Stimulated activated CD4-positive, alpha-beta T cell treated with anti-CD3 and anti-CD28 coated beads, Interleukin-1b, Interleukin-23, amount 100 ng/mL, for 48 hours (primary cell): ENCODE results near the gene HYAL4.
"Not testable (repeated sequence)": the region's sequence is repeated elsewhere in the genome, so short reads cannot be mapped to it uniquely, and the experiment has no call there.

Source experiments
- DNase-seq: peaks from one replicate; pipeline ENCODE4 v3.0.0-alpha.2; 2020

Gene HYAL4

DNA sequence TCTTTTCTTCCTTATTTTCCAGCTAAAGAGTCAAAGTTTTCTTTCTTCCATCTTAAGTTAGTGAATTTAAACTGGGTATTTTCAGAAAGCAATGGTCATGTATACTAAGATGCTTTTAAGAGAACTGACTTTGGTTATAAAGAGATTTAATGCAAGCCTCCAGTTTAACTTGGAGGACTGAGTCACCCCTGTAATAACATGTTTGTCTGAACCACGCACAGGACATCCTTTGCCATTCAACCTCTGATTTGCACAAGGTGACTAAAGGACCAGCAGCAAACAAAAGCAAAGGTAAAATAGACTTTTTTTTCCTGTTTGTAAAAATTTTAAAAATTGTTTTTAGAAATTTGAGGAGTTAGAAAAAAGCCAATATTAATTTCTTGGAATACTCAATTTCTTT lies 2.9 kb downstream of the HYAL4 start:
- DNase-seq = no peak

DNA sequence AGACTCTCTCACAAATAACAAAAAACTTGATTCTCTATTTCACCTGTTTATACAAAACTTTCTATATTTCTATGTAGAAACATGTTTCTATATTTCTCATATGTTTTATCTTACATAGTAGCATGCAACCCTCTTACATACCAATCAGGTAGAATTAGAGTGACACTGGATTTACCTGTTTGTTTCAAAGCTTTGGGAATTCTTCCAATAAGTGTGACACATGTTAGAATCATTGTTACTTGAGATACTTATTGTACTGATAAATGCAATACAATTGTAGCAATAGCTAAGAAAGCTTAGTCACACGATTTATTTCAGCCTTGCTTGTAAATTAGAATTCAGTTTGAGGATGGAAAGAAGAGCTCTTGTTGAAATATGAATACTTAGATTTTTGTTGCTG lies 4.9 kb downstream of the HYAL4 start:
- no peak for DNase-seq

DNA sequence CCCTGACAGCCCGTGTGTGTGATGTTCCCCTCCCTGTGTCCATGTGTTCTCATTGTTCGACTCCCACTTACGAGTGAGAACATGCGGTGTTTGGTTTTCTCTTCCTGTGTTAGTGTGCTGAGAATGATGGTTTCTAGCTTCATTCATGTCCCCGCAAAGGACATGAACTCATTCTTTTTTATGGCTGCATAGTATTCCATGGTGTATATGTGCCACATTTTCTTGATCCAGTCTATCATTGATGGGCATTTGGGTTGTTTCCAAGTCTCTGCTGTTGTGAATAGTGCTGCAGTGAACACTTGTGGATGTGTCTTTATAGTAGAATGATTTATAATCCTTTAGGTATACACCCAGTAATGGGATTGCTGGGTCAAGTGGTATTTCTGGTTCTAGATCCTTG lies 6.4 kb downstream of the HYAL4 start:
- DNase-seq = not testable (repeated sequence)

DNA sequence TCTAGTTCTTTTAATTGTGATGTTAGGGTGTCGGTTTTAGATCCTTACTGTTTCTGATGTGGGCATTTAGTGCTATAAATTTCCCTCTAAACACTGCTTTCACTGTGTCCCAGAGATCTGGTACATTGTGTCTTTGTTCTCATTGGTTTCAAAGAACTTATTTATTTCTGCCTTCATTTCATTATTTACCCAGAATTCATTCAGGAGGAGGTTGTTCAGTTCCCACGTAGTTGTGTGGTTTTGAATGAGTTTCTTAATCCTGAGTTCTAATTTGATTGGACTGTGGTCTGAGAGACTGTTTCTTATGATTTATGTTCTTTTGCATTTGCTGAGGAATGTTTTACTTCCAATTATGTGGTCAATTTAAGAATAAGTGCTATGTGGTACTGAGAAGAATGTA lies 9.3 kb downstream of the HYAL4 start:
- DNase-seq = not testable (repeated sequence)

DNA sequence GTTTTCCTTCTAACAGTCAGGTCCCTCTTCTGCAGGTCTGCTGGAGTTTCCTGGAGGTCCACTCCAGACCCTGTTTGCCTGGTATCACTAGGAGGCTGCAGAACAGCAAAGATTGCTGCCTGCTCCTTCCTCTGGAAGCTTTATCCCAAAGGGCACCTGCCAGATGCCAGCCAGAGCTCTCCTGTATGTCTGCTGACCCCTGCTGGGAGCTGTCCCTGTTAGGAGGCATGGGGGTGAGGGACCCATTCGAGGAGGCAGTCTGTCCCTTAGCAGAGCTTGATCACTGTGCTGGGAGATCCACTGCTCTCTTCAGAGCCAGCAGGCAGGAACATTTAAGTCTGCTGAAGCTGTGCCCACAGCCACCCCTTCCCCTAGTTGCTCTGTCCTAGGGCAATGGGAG lies 11.5 kb downstream of the HYAL4 start:
- not testable (repeated sequence) for DNase-seq

DNA sequence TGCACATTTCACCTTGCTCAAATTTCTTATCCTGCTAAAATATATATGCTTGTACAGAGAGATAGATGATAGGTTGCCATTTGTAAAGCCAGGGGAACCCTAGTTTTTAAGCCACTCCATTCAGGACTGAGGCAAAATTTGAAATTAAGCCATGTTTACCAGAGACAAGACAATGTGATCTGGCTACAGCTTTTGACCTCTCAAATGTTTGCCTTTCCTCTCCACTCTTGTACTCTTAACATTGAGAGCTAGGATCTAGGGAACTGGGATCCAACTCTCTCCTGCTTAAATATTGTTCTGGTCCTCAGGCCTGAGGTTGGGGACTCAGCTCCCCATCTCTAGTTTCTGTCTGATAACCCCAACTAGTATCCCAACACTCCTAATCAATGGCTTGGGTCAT lies 15.9 kb downstream of the HYAL4 start:
- DNase-seq = no peak

DNA sequence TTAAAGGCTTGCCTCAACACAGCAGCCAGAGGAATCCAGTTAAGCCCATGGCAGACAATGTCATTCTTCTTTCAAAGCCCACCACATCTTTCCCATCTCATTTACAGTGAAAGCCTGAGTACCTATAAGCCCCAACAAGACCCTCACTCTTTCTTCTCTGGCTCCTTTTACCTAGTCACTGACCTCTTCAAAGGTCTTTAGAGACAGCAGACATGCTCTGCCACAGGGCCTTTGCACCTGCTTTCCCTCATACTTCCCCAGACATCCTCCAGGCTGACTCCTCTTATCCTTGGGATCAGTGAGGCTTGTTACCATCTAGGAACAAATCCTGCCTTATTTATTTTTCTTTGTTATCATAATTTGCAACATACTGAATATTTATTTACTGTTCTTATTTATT lies 17.8 kb downstream of the HYAL4 start:
- DNase-seq = no peak

DNA sequence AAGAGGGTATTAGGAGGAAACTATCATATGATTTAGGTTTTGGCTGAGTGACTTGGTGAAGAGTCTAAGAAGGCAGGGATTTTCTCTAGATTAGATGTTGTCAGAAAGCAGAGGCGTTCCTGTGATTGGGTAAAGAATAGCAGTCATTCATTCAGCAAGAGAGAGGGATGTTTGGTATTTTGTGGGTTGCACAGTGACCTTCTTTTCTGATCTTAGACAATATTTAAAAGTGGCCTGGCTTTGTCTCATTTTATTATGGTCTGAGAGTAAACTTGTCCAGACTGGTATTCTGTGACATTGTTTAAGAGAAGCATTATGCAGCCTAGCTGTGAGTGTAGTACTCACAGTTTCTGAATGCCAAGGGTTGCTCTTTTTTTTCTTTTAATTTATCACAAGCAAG lies 18.5 kb downstream of the HYAL4 start:
- DNase-seq = no peak

DNA sequence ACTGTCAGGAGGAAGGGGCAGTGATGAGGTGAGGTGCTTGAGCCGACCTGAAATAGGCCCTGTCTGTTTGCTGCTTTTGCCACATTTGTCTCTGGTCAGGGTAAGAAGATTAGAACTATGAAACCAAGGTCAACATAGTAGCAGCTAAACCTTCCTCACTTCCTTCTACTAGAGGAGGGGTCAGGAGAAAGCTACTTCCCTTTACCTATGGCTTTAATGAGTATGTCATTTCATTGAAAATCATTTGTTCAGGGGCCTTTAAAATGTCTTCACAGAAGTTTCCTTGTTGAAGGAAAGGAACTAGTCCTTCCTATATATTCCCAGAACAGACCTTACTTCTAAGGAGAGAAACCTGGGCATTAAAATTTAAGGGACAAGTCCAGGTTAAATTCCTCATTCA lies 19.0 kb downstream of the HYAL4 start:
- no peak for DNase-seq

DNA sequence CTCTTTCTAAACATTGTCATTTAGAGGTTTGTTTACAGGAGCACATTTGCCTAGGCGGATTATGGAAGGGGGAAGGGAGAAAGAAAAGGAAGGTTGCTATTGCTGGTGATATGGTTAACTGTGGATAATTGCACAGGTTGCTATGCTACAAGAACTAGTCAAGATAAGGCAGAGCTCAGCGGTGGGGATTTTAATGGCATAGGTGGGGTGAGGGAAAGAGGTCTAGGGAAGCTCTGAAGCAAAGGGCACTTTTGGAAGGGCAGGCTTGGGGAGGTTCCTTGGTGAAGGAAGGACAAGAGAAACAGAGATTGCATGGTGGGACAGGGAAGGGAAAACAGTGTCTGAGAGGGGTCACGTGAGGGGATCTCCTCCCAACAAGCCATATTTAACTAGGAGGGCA lies 19.5 kb downstream of the HYAL4 start:
- DNase-seq = no peak

DNA sequence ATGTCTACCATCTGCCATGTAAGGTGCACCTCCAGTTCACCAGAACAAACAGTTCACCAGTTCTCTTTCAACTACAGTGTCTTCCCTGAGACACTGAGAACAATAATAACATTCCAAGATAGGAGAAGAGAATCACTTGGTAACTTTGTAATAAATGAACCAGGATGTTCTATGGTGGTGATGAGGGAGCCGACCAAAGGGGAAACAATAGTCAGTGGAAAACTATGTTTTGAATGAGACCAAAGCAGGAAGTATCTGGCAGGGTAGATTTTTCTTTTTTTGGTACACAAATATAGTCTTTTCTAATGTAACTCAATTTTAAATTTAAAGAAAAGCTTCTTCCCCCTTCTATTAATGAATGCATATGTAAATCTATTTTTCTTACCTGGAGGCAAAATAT lies 20.0 kb downstream of the HYAL4 start:
- DNase-seq = no peak

DNA sequence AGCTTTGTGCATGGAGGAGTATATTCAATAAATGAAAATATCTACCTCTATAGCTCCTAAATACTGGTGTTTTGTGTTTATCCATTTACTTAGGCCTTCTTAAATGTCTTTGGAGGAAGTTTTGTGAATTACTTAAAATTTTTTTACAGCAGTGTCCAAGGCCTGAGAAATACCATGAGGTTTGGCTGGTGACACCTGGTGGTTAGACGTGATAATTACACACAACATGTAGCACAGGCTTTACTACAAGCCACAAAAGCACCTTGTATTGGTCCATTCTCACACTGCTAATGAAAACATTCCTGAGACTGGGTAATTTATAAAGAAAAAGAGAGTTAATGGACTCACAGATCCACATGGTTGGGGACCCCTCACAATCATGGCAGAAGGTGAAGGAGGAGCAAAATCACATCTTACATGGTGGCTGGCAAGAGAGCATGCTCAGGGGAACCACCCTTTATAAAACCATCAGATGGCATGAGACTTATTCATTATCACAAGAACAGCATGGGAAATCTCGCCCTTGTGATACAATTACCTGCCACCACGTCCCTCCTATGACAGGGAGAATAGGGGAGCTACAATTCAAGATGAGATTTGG lies 20.6 kb downstream of the HYAL4 start:
- DNase-seq = peak; percentile 27

DNA sequence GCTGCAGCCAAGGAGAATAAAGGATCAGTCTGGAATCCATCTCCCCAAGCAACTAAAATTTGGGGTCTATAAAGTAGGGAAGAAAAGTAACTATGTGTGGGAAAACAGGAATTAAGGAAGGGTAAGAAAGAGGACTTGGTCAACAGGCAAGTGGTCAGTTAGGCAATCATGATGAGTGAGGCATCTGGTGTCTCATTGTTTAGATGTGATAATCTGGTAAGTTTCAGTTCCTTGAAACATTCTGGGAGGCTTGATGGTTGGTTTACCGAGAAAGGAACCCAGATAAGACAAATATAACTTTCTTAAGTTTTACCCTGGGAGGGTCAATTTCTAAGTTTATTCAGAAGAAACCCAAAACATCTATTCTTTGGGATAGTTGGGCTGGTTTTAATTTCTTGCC lies 22.3 kb downstream of the HYAL4 start:
- DNase-seq = no peak

DNA sequence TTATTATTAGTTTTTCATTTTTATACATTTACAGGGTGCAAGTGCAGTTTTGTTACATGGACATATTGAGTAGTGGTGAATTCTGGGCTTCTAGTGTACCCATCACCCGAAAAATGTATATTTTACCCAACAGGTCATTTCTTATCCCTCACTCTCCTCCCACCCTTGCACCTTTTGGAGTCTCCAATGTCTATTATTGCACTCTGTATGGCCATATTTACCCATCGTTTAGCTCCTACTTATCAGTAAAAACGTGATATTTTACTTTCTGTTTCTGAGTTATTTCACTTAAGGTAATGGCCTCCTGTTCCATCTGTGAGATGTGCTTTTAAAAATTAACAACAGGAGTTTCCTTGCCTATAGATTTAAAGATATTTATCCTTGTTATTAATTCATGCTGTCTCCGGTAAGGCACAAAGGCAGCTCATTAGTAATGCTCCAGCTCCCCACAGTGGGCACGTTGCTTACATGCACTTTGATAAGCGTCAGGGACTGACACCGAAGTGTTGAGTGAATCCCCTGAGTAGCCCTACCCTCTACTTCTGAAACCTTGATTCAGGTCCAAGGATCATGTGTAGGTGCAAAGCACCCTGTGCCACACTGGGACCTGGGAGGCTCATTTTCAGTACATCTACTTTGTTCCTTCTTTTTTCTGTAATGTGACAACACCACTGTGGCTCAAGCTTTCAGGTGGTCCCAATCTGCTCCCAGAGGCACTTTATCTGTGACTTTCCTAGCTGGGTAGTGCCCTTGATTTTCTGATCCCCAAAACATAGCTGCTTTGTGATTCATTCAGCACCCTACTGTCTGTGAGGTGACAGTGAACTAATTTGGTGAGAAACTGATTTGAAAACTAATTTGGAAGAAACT lies 27.3 kb downstream of the HYAL4 start:
- DNase-seq = peak; percentile 28

DNA sequence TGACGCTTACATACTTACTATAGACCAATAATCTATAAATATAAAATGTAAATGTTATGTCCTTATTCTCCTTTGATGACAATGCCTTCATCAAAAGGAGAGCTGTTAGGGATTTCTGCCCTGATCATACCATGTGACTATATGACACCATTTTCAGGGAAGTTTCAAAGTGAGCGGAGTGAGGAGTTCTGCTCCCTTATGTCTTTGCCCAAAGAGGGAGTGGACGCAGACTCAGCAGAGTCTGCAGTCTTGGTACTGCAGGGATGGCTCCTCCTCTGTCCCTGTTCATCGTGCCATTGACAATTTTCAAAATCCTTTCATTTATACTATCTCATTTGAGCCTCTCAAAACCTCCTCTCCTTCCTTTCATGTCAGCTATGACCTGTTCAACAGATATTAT lies 27.9 kb downstream of the HYAL4 start:
- DNase-seq = no peak

DNA sequence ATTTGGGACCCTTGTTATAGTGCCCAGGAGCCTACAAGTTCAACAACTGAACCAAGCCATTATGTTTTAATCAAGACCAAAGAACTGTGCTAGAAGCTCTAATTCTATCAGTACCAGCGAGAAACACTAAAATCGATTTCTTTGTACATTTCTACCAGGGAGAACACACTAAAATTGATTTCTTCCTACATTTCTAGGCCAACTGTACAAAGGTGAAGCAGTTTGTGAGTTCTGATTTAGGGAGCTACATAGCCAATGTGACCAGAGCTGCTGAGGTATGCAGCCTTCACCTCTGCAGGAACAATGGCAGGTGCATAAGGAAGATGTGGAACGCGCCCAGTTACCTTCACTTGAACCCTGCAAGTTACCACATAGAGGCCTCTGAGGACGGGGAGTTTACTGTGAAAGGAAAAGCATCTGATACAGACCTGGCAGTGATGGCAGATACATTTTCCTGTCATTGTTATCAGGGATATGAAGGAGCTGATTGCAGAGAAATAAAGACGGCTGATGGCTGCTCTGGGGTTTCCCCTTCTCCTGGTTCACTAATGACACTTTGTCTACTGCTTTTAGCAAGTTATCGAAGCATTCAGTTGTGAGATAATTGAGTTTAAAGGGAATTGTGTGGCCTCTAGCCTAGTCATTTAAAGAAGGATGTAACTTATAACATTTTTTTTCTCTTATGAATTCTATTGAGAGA lies 31.7 kb downstream of the HYAL4 start:
- no peak for DNase-seq

DNA sequence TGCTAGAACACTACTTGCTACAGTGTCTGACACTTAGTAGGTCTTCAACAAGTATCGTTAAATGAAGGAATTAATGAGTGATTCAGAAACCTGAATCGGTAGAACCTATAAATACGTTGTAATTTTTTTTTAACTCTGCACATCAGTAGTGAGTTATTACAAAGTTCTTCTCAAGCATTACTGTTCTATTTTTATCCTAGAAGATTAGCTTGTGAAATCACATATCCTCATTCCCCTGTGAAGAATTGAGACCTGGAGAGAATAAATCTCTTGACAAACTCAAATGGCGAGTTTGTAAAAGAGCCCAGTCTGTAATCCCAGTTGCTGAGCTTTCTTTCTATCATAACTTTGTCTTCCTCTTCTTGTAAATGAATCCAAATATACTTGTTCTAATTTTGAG lies 34.7 kb downstream of the HYAL4 start:
- DNase-seq = no peak

DNA sequence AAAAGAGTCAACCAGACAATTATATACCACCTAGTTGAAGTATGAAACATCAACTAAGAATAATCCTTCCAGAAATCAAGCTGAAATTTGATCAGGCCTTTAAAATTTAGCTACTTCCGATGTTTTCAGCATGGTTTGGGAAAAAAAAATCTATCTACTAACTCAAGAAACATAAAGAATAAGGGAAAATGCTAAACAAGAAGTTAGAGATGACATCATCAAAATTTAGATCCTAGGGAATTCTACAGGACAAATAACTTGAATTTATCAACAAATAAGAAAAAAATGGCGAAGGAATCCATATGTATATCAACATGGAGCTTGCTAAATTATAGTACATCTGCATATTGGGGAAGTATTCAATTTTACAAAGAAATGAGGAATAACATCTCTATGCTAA lies 36.3 kb downstream of the HYAL4 start:
- no peak for DNase-seq

DNA sequence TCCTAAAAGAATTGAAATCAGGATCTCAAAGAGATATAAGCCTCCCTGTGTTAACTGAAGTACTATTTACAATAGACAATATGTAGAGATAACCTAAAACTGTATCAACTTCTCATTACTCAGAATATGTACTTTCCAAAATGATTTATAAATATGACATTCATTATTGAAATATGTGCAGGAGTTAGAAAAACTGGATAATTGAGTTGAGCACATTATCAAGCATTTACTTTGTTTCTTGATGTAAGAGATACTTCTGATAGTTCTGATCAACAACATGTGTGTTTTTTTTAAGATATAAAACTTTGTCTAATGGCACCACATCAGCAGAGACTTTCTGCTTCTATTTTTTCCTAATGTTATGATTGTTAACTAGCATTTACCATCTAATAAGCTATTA lies 38.2 kb downstream of the HYAL4 start:
- no peak for DNase-seq

DNA sequence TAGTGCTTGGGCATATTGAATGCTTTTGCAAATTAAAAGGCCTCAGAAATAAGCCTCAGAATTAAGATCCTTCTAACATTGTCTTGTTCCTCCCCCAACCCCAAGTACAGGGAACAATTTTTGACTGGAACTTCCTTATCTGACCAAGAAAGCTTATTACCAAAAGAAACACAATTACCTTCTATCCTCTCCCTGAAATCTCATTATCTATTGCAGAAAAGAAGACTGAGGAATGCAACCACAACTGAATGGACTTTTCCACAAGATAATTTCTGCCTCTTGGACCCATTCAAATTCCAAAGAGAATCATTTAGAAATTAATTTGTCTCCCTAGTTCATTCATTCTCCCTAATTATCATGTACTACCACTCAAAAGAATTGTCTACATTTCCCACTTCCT lies 43.2 kb downstream of the HYAL4 start:
- DNase-seq = no peak

DNA sequence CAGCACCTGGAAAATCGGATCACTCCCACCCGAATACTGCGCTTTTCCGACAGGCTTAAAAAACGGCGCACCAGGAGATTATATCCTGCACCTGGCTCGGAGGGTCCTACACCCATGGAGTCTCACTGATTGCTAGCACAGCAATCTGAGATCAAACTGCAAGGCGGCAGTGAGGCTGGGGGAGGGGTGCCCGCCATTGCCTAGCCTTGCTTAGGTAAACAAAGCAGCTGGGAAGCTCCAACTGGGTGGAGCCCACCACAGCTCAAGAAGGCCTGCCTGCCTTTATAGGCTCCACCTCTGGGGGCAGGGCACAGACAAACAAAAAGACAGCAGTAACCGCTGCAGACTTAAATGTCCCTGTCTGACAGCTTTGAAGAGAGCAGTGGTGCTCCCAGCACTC lies 49.8 kb downstream of the HYAL4 start:
- DNase-seq = not testable (repeated sequence)

DNA sequence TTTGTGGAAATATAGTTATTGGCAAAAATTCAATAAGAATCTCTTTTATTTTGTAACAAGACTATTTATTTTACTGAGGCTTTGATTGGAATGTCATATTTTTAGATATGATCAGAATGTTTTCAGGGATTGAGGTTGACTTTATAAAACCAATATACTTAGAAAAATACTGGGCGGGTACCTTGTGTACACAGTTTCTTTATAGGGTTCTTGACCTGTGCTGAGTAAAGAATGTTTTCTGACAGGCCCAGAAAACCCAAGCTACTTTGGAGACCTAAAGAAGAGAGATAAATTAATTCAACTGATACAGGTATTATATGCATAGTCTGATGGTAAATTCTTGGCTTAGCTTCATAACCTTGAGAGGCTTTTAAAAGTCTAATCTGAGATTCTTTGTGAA lies 56.1 kb downstream of the HYAL4 start:
- DNase-seq = no peak

DNA sequence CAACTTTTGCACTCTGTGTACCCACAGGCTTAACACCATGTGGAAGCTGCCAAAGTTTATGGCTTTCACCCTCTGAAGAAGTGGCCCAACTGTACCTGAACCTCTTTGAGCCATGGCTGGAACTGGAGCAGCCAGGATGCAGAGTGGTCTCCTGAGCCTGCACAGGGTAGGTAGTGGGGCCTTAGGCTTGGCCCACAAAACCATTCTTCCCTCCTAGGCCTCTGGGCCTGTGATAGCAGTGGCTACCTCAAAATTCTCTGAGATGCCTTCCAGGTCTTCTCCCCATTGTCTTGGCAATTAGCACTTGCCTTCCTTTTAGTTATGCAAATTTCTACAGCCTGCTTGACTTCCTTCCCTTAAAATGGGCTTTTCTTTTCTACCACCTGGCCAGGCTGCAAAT lies 60.7 kb downstream of the HYAL4 start:
- no peak for DNase-seq

DNA sequence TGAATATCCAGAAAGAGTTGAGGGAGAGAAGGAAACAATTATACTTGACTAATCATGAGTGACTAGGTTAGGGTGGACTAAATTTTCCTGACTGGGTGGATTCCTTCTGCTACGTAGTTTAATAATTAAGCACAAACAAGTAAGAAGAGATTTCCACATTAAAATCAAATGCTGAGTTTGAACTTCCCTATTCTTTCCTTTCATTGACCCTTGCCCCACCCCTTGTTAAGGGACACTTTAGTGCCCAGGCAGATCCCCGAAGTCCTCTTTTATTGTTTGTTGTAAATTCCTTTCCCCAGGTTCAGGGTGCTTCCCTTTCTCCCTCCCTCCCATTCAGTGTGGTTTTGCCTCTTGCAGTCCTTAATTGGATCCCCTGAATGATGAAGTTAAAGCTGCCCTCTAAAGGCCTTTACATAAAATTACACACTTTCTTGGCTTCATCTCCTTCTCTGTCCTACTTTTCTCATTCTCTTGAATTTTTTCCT lies 71.3 kb downstream of the HYAL4 start:
- DNase-seq = no peak
